IPS-11a (cell line): Measurements from ENCODE around the gene LPA.
"Not testable (repeated sequence)": the region's sequence is repeated elsewhere in the genome, so short reads cannot be mapped to it uniquely, and the experiment has no call there.

Experiments
- H3K4me3 ChIP-seq: one replicate; pipeline ENCODE4 v1.5.1; 2013; ENCODE audit warnings: low read depth, low read length, control low read depth

LPA gene

GRCh38 chr6:160667639-160668481 is 3.8 kb upstream of the LPA start:
- no peak overlapping the region for H3K4me3 ChIP-seq

- no peak overlapping the region for H3K4me3 ChIP-seq
Measured at GRCh38 chr6:160662842-160663241, 1.2 kb downstream of the LPA start.

GRCh38 chr6:160662429-160662828 is 1.6 kb downstream of the LPA start:
- no peak overlapping the region for H3K4me3 ChIP-seq

GRCh38 chr6:160661216-160661615 is 2.9 kb downstream of the LPA start:
- H3K4me3 ChIP-seq: no peak overlapping the region

- H3K4me3 ChIP-seq: no peak overlapping the region
Measured at GRCh38 chr6:160659562-160659961, 4.5 kb downstream of the LPA start.

GRCh38 chr6:160634706-160635105 is 29.4 kb downstream of the LPA start:
- H3K4me3 ChIP-seq: no peak overlapping the region

GRCh38 chr6:160595838-160596832 is 67.9 kb downstream of the LPA start:
- H3K4me3 ChIP-seq: no peak overlapping the region

GRCh38 chr6:160595297-160595696 is 68.8 kb downstream of the LPA start:
- H3K4me3 ChIP-seq: not testable (repeated sequence)

GRCh38 chr6:160586374-160586773 is 77.7 kb downstream of the LPA start:
- H3K4me3 ChIP-seq: no peak overlapping the region

- H3K4me3 ChIP-seq: no peak overlapping the region
Measured at GRCh38 chr6:160583794-160584193, 80.3 kb downstream of the LPA start.

GRCh38 chr6:160581406-160581805 is 82.7 kb downstream of the LPA start:
- no peak overlapping the region for H3K4me3 ChIP-seq

- H3K4me3 ChIP-seq: not testable (repeated sequence)
Measured at GRCh38 chr6:160578515-160578914, 85.6 kb downstream of the LPA start.

- no peak overlapping the region for H3K4me3 ChIP-seq
Measured at GRCh38 chr6:160573943-160574342, 90.1 kb downstream of the LPA start.

- H3K4me3 ChIP-seq: not testable (repeated sequence)
Measured at GRCh38 chr6:160571201-160571600, 92.9 kb downstream of the LPA start.

- H3K4me3 ChIP-seq: no peak overlapping the region
Measured at GRCh38 chr6:160544802-160545201, 119.3 kb downstream of the LPA start.

- no peak overlapping the region for H3K4me3 ChIP-seq
Measured at GRCh38 chr6:160535270-160535669, 128.8 kb downstream of the LPA start.

- no peak overlapping the region for H3K4me3 ChIP-seq
Measured at GRCh38 chr6:160534050-160534696, 129.9 kb downstream of the LPA start.

GRCh38 chr6:160532315-160532714 is 131.8 kb downstream of the LPA start:
- no peak overlapping the region for H3K4me3 ChIP-seq

GRCh38 chr6:160531826-160532225 is 132.2 kb downstream of the LPA start:
- H3K4me3 ChIP-seq: no peak overlapping the region

- not testable (repeated sequence) for H3K4me3 ChIP-seq
Measured at GRCh38 chr6:160529524-160529923, 134.6 kb downstream of the LPA start.

GRCh38 chr6:160523223-160523622 is 140.9 kb downstream of the LPA start:
- no peak overlapping the region for H3K4me3 ChIP-seq
